IPS DF 6.9 (cell line): ENCODE results near the gene RPS6KC1.
"Not testable (repeated sequence)": the region's sequence is repeated elsewhere in the genome, so short reads cannot be mapped to it uniquely, and the experiment has no call there.

Experiments used
- DNase-seq: peaks from one replicate; pipeline ENCODE4 v3.0.0-alpha.2; 2013; ENCODE audit warnings: low read depth, low spot score
- H3K27ac ChIP-seq: one replicate; pipeline ENCODE4 v1.5.1; 2013; ENCODE audit warnings: low read length, control low read depth
- H3K27me3 ChIP-seq: 2 replicates; pipeline ENCODE4 v1.6.1; 2013; ENCODE audit warnings: mild to moderate bottlenecking, low read length; ENCODE audit not compliant: control insufficient read depth, insufficient read depth
- H3K36me3 ChIP-seq: 2 replicates; pipeline ENCODE4 v1.6.1; 2013; ENCODE audit warnings: low read length; ENCODE audit not compliant: control insufficient read depth, insufficient read depth
- H3K4me1 ChIP-seq: 2 replicates; pipeline ENCODE4 v1.6.1; 2013; ENCODE audit warnings: low read length; ENCODE audit not compliant: control insufficient read depth, insufficient read depth
- H3K4me3 ChIP-seq: 2 replicates; pipeline ENCODE4 v1.5.1; 2013; ENCODE audit warnings: mild to moderate bottlenecking, low read length
- H3K9me3 ChIP-seq: 2 replicates; pipeline ENCODE4 v1.6.1; 2013; ENCODE audit warnings: low read length, inconsistent platforms; ENCODE audit not compliant: control insufficient read depth, insufficient read depth
- WGBS: extraction: QIAGEN DNeasy Blood & Tissue Kit; methylation state at CpG from one replicate; pipeline ENCODE4 v1.1.7; 2013; ENCODE audit warnings: mixed read lengths, missing lambda C conversion rate; ENCODE audit not compliant: insufficient read length, insufficient coverage; 5-methylcytosine and 5-hydroxymethylcytosine counted together

RPS6KC1 gene

DNA sequence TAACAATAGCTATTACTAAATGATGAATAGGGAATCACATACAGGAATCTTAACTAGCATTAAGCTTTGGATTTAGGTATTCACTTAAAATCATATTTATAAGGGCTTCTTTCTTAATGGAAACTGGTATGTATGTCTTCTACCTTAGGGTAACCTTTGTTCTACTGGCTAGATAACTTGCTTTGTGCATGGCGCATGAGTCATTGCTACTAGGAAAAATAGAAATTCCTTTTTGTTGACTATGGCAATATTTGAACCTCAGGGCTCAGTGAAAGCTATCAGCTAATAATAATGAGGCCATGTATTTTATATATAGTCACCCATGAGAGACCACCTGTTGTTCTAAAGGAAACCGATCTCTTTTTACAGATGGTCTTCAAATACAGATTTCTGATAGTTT lies 72.5 kb downstream of the RPS6KC1 start:
- WGBS, result no CpG with 5 or more reads among the region's 2 CpGs
- no peaks in the 10 kb centered on the region for H3K27me3 ChIP-seq
- H3K36me3 ChIP-seq, result no peaks in the 10 kb centered on the region
- no peaks in the 10 kb centered on the region for H3K4me1 ChIP-seq
- H3K4me3 ChIP-seq, result no peak overlapping the region
- no peak overlapping the region for H3K27ac ChIP-seq
- no peak for DNase-seq
- no peaks in the 10 kb centered on the region for H3K9me3 ChIP-seq

DNA sequence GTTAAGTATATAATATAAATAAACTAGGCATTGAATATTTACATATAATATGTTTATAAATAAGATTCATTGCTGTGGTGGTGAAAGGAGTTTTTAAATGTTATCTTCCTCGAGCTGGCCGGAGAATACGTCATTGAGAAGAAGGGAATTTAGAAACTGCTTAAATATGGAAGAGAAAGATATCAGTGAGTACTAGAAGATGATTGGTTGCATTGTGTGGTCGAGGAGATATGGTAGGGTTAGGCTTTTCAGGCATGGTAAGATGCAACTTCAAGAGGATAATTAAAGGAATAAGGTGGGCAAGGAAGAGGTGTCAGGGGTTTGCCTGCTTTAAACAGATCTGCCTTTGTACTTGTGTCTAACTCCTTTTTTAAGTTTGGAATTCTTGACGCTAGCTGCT lies 73.5 kb downstream of the RPS6KC1 start:
- DNase-seq, result no peak
- H3K36me3 ChIP-seq, result no peaks in the 10 kb centered on the region
- no peaks in the 10 kb centered on the region for H3K9me3 ChIP-seq
- H3K4me3 ChIP-seq, result no peak overlapping the region
- H3K4me1 ChIP-seq, result no peaks in the 10 kb centered on the region
- no peaks in the 10 kb centered on the region for H3K27me3 ChIP-seq
- WGBS, result no CpG with 5 or more reads among the region's 5 CpGs
- H3K27ac ChIP-seq, result no peak overlapping the region

DNA sequence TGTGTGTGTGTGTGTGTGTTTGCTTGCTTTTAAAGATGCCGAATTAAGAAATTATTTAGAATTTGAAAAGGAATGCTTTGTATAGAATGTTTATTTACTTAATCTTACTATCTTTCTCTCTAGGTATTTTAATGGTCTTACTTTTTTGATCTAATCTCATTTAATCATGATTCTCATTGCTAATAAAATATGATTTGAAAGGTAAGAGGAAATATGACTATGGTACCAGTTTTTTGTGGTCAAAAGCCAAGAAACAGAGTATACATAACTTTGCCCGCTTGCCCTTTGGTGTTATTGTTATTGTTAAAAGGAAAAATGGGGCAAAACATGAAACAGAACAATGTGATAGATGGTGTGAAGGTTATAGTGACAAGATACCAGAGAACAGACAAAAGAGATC lies 74.6 kb downstream of the RPS6KC1 start:
- no peaks in the 10 kb centered on the region for H3K36me3 ChIP-seq
- H3K27ac ChIP-seq, result no peak overlapping the region
- no peaks in the 10 kb centered on the region for H3K4me1 ChIP-seq
- DNase-seq, result no peak
- H3K9me3 ChIP-seq, result no peaks in the 10 kb centered on the region
- WGBS, result no CpG with 5 or more reads among the region's 2 CpGs
- H3K4me3 ChIP-seq, result no peak overlapping the region
- no peaks in the 10 kb centered on the region for H3K27me3 ChIP-seq

DNA sequence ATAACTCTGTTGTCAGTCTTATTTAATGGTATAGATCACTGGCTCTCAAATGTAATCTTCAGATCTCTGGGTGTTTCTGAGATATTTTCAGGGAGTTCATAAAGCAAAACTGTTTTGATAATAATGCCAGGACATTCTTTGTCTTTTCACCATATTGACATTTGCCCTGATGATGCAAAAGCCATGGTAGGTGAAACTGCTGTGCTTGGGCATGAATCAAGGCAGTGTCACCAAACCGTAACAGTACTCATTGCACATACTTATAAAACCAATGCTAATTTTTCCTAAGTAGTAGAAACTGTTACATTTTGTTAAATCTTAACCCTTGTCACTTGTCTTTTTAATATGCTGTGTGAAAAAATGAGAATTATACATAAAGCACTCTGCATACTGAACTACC lies 76.0 kb downstream of the RPS6KC1 start:
- Histone ChIP-seq H3K36me3 (no peaks in the 10 kb centered on the region), H3K4me3 (no peak overlapping the region), H3K4me1 (no peaks in the 10 kb centered on the region), H3K27ac (no peak overlapping the region), H3K27me3 (no peaks in the 10 kb centered on the region), H3K9me3 (no peaks in the 10 kb centered on the region)
- DNase-seq, result no peak
- WGBS, result no CpG with 5 or more reads among the region's 1 CpG

DNA sequence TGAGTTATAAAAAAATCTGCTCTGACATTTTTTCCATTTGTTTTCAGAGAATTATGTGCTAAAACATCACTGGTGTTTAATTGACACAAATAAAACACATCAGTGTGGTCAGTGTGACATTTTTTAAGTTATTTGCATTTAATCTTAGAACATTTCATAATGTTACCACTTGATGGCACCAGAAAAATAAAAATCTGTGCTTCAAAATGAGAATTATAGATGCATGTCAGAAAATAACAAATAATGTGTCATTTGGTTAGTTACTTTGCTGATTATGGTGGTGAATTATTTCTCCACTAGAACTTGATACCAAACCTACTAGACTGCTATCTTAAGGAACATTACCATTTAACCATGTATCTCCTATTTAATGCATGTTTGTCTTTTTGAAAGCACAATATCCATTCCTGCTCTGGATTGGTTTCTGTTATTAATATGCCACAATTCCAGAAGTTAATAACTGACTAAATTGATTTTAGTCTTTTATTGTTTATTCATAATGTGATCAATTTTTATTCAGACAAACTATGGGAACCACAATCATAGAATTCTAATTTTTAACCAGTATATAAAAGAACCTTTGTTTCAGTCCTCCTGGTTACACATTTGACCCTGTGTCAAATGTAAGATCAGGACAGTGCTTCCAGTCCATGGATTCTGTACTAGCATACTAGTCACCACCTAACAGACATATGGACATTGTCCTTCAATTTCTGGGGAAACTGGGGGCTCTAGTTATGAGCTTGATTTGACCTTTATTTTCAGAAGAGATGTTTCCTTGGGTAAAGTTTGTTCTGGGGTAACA lies 81.0 kb downstream of the RPS6KC1 start:
- Histone ChIP-seq H3K27ac (no peak overlapping the region), H3K36me3 (no peaks in the 10 kb centered on the region), H3K27me3 (no peaks in the 10 kb centered on the region), H3K4me1 (no peaks in the 10 kb centered on the region), H3K4me3 (no peak overlapping the region), H3K9me3 (no peaks in the 10 kb centered on the region)
- DNase-seq, result no peak

DNA sequence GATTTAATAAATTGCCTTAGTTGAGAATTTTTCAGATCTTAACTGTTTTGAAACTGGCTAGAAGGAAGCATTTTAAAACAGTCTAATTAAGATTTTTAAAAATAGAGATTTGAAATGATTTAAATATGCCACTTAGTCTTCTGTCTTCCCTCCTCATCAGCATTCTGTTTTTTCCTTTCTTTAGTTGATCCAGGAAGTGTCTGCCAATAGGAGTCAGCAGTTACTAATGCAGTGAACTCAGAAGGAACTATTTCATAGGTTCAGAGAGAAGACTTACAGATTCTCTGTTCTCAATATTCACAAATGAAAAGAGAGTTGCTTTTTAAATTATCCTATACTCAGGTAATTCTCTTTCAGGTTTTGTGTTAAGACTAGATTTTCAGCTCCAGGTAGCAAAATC lies 84.5 kb downstream of the RPS6KC1 start:
- H3K4me1 ChIP-seq, result no peaks in the 10 kb centered on the region
- no peak overlapping the region for H3K27ac ChIP-seq
- H3K9me3 ChIP-seq, result no peaks in the 10 kb centered on the region
- no peak for DNase-seq
- H3K27me3 ChIP-seq, result no peaks in the 10 kb centered on the region
- H3K4me3 ChIP-seq, result no peak overlapping the region
- H3K36me3 ChIP-seq, result no peaks in the 10 kb centered on the region

DNA sequence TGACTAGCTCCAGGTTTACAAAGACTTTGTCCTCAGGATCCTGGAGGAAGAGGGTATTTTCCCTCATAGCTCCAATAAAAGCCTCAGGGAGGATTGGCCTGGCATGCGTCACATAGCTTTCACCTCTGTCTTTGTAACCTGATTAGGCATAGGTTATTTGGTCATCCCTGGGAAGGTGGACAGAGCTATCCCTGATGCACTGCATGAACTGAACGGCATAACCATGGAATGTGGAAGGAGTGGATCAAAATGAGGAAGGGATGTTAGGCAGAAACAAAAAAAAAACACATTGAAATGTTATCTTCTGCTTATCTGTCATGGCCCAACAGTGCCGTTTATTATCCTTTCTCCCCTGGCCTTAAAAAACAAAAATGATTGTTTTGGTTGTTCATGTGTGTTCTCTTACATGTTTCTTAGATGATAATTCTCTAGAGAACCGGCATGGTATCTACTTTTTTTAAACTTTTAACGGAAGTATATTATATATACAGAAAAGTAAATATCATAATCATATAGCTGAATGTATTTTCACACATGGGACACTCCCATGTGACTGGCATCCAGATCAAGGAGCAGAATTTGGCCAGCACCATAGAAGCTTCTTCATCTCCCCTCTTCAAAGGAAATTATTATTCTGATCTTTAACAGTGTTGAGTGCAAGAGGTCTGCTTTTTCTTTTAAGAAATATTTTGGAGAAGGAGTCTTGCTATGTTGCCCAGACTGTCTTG lies 85.3 kb downstream of the RPS6KC1 start:
- no CpG with 5 or more reads among the region's 5 CpGs for WGBS
- no peak overlapping the region for H3K27ac ChIP-seq
- H3K36me3 ChIP-seq, result no peaks in the 10 kb centered on the region
- no peaks in the 10 kb centered on the region for H3K4me1 ChIP-seq
- DNase-seq, result no peak
- no peaks in the 10 kb centered on the region for H3K9me3 ChIP-seq
- no peaks in the 10 kb centered on the region for H3K27me3 ChIP-seq
- no peak overlapping the region for H3K4me3 ChIP-seq

DNA sequence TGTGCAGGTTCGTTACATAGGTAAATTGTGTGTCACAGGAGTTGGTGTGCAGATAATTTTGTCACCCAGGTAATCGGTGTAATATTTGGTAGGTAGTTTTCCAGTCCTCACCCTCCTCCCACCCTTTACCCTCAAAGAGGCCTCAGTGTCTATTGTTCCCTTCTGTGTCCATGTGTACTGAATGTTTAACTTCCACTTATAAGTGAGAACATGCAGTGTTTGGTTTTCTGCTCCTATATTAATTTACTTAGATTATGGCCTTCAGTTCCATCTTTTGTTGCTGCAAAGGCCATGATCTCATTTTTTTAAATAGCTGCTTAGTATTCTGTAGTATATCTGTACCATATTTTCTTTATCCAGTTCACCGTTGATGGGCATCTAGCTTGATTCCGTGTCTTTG lies 87.3 kb downstream of the RPS6KC1 start:
- Histone ChIP-seq H3K4me3 (no peak overlapping the region), H3K27ac (no peak overlapping the region), H3K9me3 (no peaks in the 10 kb centered on the region), H3K36me3 (no peaks in the 10 kb centered on the region), H3K4me1 (no peaks in the 10 kb centered on the region), H3K27me3 (no peaks in the 10 kb centered on the region)
- no CpG with 5 or more reads among the region's 4 CpGs for WGBS
- DNase-seq, result no peak

DNA sequence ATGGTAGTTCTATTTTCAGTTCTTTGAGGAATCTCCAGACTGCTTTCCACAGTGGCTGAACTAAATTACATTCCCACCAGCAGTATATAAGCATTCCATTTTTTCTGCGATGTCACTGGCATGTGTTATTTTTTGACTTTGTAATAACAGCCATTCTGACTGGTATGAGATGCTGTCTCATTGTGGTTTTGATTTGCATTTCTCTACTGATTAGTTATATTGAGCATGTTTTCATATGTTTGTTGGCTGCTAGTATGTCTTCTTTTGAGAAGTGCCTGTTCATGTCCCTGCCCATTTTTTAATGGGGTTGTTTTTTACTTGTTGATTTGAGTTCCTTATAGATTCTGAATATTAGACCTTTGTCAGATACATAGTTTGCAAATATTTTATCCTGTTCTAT lies 87.9 kb downstream of the RPS6KC1 start:
- no peak overlapping the region for H3K27ac ChIP-seq
- H3K36me3 ChIP-seq, result no peaks in the 10 kb centered on the region
- H3K9me3 ChIP-seq, result no peaks in the 10 kb centered on the region
- no peak for DNase-seq
- no CpG with 5 or more reads among the region's 1 CpG for WGBS
- H3K4me3 ChIP-seq, result no peak overlapping the region
- no peaks in the 10 kb centered on the region for H3K4me1 ChIP-seq
- no peaks in the 10 kb centered on the region for H3K27me3 ChIP-seq

DNA sequence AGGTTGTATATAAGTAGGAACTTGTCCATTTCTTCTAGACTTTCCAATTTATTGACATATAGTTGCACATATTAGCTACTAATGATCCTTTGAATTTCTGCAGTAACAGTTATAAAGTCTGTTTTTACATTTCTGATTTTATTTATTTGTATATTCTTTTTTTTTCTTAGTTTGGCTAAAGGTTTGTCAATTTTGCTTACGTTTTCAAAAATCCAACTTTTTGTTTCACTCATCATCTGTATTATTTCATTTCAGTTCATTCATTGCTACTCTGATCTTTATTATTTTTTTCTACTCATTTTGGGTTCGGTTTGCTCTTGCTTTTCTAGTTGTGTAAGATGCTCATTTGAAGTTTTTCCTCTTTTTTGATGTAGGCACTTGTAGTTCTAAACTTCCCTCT lies 97.9 kb downstream of the RPS6KC1 start:
- Histone ChIP-seq H3K27ac (no peak overlapping the region), H3K4me3 (no peak overlapping the region), H3K27me3 (no peaks in the 10 kb centered on the region), H3K36me3 (no peaks in the 10 kb centered on the region), H3K4me1 (no peaks in the 10 kb centered on the region), H3K9me3 (no peaks in the 10 kb centered on the region)
- DNase-seq, result no peak
- WGBS, result no CpG with 5 or more reads among the region's 2 CpGs

DNA sequence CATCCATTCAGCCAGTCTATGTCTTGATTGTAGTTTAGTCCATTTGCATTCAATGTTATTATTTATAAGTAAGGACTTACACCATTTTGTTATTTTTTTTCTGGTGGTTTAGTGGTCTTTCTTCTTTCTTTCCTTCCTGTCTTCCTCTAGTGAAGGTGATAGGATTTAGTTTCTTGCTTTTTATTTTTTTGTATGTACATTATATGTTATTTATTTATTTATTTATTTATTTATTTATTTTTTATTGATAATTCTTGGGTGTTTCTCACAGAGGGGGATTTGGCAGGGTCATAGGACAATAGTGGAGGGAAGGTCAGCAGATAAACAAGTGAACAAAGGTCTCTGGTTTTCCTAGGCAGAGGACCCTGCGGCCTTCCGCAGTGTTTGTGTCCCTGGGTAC lies 99.0 kb downstream of the RPS6KC1 start:
- H3K4me3 ChIP-seq, DNase-seq, H3K36me3 ChIP-seq, H3K27ac ChIP-seq, H3K27me3 ChIP-seq, H3K4me1 ChIP-seq, H3K9me3 ChIP-seq: not testable (repeated sequence)
- no CpG with 5 or more reads among the region's 2 CpGs for WGBS
